GM18507 (cell line): ENCODE data around the gene COL4A4.

ENCODE experiments used
- DNase-seq: peaks from one replicate; pipeline ENCODE4 v3.0.0; 2011; ENCODE audit warnings: low read depth; ENCODE audit not compliant: insufficient read length; ENCODE audit errors: extremely low spot score
- FAIRE-seq: peaks from 2 replicates; lab custom pipeline; 2011; peaks lifted over from hg19 to GRCh38; lab: Jason Lieb, UNC

Gene COL4A4

GRCh38 chr2:226959418-226959817 is 204.6 kb downstream of the COL4A4 start:
- FAIRE-seq (no peak), DNase-seq (no peak)

- no peak for FAIRE-seq
- no peak for DNase-seq
These were observed 207.3 kb downstream of the COL4A4 start for GRCh38 chr2:226956659-226957058.

- FAIRE-seq (peak; percentile 5), DNase-seq (no peak)
These were observed 210.2 kb downstream of the COL4A4 start for GRCh38 chr2:226953826-226954225.

GRCh38 chr2:226953206-226953605 is 210.8 kb downstream of the COL4A4 start:
- DNase-seq (no peak), FAIRE-seq (no peak)
